ENCODE measurements around the gene PHC1. TPM values are rescaled to one million over a fixed set of nuclear protein-coding genes. Genes with fewer than 3 reads are reported as not detected.

The PHC1 gene
- total RNA-seq, 2 donors from 2014 or later = 27.0 to 34.5 TPM

GRCh38 chr12:8871068-8871467 lies 43.2 kb upstream of the PHC1 start:
- no peaks in the 10 kb centered on the region for H3K27me3 ChIP-seq
- no peak for DNase-seq
- no peak overlapping the region for H3K27ac ChIP-seq
- no peak for TF ChIP-seq POLR2A (IDR thresholded peaks at IDR 0.05)
- no peak for TF ChIP-seq CTCF (IDR thresholded peaks at IDR 0.05)
- ATAC-seq = no peak
- no peaks in the 10 kb centered on the region for H3K36me3 ChIP-seq (replicated peaks in 1 of 2; ENCODE audit: insufficient read depth in 1 of 2, low read depth in 2 of 2)
- no peaks in the 10 kb centered on the region for H3K4me1 ChIP-seq
- intact Hi-C loops (cut with DNase I) = no loop called here
- no peaks in the 10 kb centered on the region for H3K9me3 ChIP-seq
- no peak overlapping the region for H3K4me3 ChIP-seq

GRCh38 chr12:8876887-8877286 lies 37.4 kb upstream of the PHC1 start:
- DNase-seq = no peak
- Histone ChIP-seq H3K4me3 (no peak overlapping the region), H3K9me3 (no peaks in the 10 kb centered on the region), H3K4me1 (no peaks in the 10 kb centered on the region), H3K27me3 (no peaks in the 10 kb centered on the region), H3K27ac (no peak overlapping the region), H3K36me3 (replicated peaks in 1 of 2; ENCODE audit: insufficient read depth in 1 of 2, low read depth in 2 of 2) (no peaks in the 10 kb centered on the region)
- WGBS, 2 donors = 39 to 58% methylated on average over 4 of the region's 4 CpGs
- intact Hi-C loops (cut with DNase I) = no loop called here
- TF ChIP-seq CTCF (IDR thresholded peaks at IDR 0.05) (no peak), POLR2A (IDR thresholded peaks at IDR 0.05) (no peak)
- ATAC-seq = no peak

- intact Hi-C loops (cut with DNase I) = no loop called here
- Histone ChIP-seq H3K9me3 (no peaks in the 10 kb centered on the region), H3K27ac (no peak overlapping the region), H3K27me3 (no peaks in the 10 kb centered on the region), H3K4me3 (no peak overlapping the region), H3K36me3 (replicated peaks in 1 of 2; ENCODE audit: insufficient read depth in 1 of 2, low read depth in 2 of 2) (no peaks in the 10 kb centered on the region), H3K4me1 (no peaks in the 10 kb centered on the region)
- no peak for ATAC-seq
- 80 to 87% methylated on average over 6 of the region's 6 CpGs for WGBS, 2 donors
- TF ChIP-seq CTCF (IDR thresholded peaks at IDR 0.05) = no peak
- TF ChIP-seq POLR2A (IDR thresholded peaks at IDR 0.05) = no peak
- no peak for DNase-seq
These were observed 27.6 kb upstream of the PHC1 start for GRCh38 chr12:8886502-8887284.

- DNase-seq = no peak
- TF ChIP-seq POLR2A (IDR thresholded peaks at IDR 0.05) (no peak), CTCF (IDR thresholded peaks at IDR 0.05) (no peak)
- intact Hi-C loops (cut with DNase I) = no loop called here
- Histone ChIP-seq H3K4me3 (no peak overlapping the region), H3K36me3 (replicated peaks in 1 of 2; ENCODE audit: insufficient read depth in 1 of 2, low read depth in 2 of 2) (no peaks in the 10 kb centered on the region), H3K27me3 (no peaks in the 10 kb centered on the region), H3K4me1 (no peaks in the 10 kb centered on the region), H3K9me3 (no peaks in the 10 kb centered on the region), H3K27ac (no peak overlapping the region)
- WGBS, 2 donors = 60 to 62% methylated on average over 4 of the region's 4 CpGs
- no peak for ATAC-seq
These were observed 27.0 kb upstream of the PHC1 start for GRCh38 chr12:8887285-8887715.

Measured in body of pancreas (tissue), 4 donors.